WTC11 (cell line): Measurements from ENCODE around the gene UBE2V1. TPM values are rescaled to one million over a fixed set of nuclear protein-coding genes. Genes with fewer than 3 reads are reported as not detected.
"Not testable (repeated sequence)": the region's sequence is repeated elsewhere in the genome, so short reads cannot be mapped to it uniquely, and the experiment has no call there.

ENCODE experiments used
- ATAC-seq: fragments of 200-7000 bp; cut with Tn5 transposase; 2 replicates; pipeline ENCODE4 v1.10.0; 2021; ENCODE audit warnings: mild to moderate bottlenecking, moderate library complexity
- CTCF ChIA-PET: fragments of 300-600 bp; sonication (Branson Sonifier 250); formaldehyde crosslinking; loops from one replicate; lab custom pipeline; 2021; ENCODE audit warnings: antibody characterized with exemption; lab: Charles Lee
- POLR2A ChIA-PET: fragments of 350-600 bp; sonication (Branson Sonifier 250); formaldehyde crosslinking; loops from one replicate; lab custom pipeline; 2021; ENCODE audit warnings: antibody characterized with exemption; lab: Charles Lee
- DNase-seq: peaks from one replicate; pipeline ENCODE4 v3.0.0; 2021; ENCODE audit warnings: low spot score
- H3K27ac Mint-ChIP-seq: 2 replicates; pipeline ENCODE4 v1.8.0; 2021; ENCODE audit warnings: mixed read lengths
- H3K27me3 Mint-ChIP-seq: 2 replicates; pipeline ENCODE4 v1.8.0; 2021; ENCODE audit warnings: low read depth, mild to moderate bottlenecking, moderate library complexity, mixed read lengths
- H3K36me3 Mint-ChIP-seq: 2 replicates; pipeline ENCODE4 v1.8.0; 2021; ENCODE audit warnings: mixed read lengths
- H3K4me1 Mint-ChIP-seq: 2 replicates; pipeline ENCODE4 v1.8.0; 2022; ENCODE audit warnings: mixed read lengths
- H3K4me3 Mint-ChIP-seq: 2 replicates; pipeline ENCODE4 v1.8.0; 2021; ENCODE audit warnings: mild to moderate bottlenecking, moderate library complexity, mixed read lengths
- H3K9me3 Mint-ChIP-seq: 2 replicates; pipeline ENCODE4 v1.8.0; 2021; ENCODE audit warnings: mixed read lengths
- ATF1 ChIP-seq: sonication (generic); formaldehyde crosslinking; IDR thresholded peaks from 2 replicates; pipeline ENCODE4 v1.8.1; 2023; ENCODE audit warnings: mild to moderate bottlenecking, moderate library complexity, missing genetic modification reagents
- CREM ChIP-seq: sonication (generic); formaldehyde crosslinking; IDR thresholded peaks from 2 replicates; pipeline ENCODE4 v1.8.1; 2022; ENCODE audit warnings: mild to moderate bottlenecking, missing genetic modification reagents, moderate library complexity
- EMX1 ChIP-seq: fragments of 250-450 bp; sonication (Bioruptor Pico); IDR thresholded peaks from 2 replicates; pipeline ENCODE4 v1.8.0; 2021; ENCODE audit warnings: mild to moderate bottlenecking
- ESRRA ChIP-seq: sonication (generic); formaldehyde crosslinking; IDR thresholded peaks from 2 replicates; pipeline ENCODE4 v1.8.1; 2022; ENCODE audit warnings: mild to moderate bottlenecking, missing genetic modification reagents, borderline replicate concordance
- FOXP1 ChIP-seq: sonication (generic); formaldehyde crosslinking; IDR thresholded peaks from 2 replicates; pipeline ENCODE4 v1.8.0; 2022; ENCODE audit warnings: missing genetic modification reagents, mild to moderate bottlenecking, moderate library complexity, borderline replicate concordance
- GABPB1 ChIP-seq: sonication (generic); formaldehyde crosslinking; IDR thresholded peaks from 2 replicates; pipeline ENCODE4 v1.8.1; 2023; ENCODE audit warnings: mild to moderate bottlenecking, missing genetic modification reagents
- IRF2 ChIP-seq: sonication (generic); formaldehyde crosslinking; IDR thresholded peaks from 2 replicates; pipeline ENCODE4 v1.8.0; 2022; ENCODE audit warnings: low read depth, missing genetic modification reagents, borderline replicate concordance
- MLX ChIP-seq: sonication (generic); formaldehyde crosslinking; IDR thresholded peaks from 2 replicates; pipeline ENCODE4 v1.8.1; 2023; ENCODE audit warnings: mild to moderate bottlenecking, missing genetic modification reagents, moderate library complexity
- NFATC4 ChIP-seq: fragments of 250-450 bp; sonication (Bioruptor Pico); IDR thresholded peaks from 2 replicates; pipeline ENCODE4 v1.9.0; 2021; ENCODE audit warnings: mild to moderate bottlenecking
- NFYB ChIP-seq: sonication (generic); formaldehyde crosslinking; conservative IDR thresholded peaks from 2 replicates; pipeline ENCODE4 v1.8.0; 2022; ENCODE audit warnings: low read depth, missing genetic modification reagents
- RELA ChIP-seq: sonication (generic); formaldehyde crosslinking; IDR thresholded peaks from 2 replicates; pipeline ENCODE4 v1.8.1; 2022; ENCODE audit warnings: missing genetic modification reagents, mild to moderate bottlenecking, borderline replicate concordance
- RORB ChIP-seq: fragments of 250-450 bp; sonication (Bioruptor Pico); IDR thresholded peaks from 2 replicates; pipeline ENCODE4 v1.9.0; 2021; ENCODE audit warnings: mild to moderate bottlenecking
- SMAD3 ChIP-seq: sonication (generic); formaldehyde crosslinking; IDR thresholded peaks from 2 replicates; pipeline ENCODE4 v1.8.0; 2022; ENCODE audit warnings: missing genetic modification reagents, mild to moderate bottlenecking, borderline replicate concordance
- SOX15 ChIP-seq: fragments of 250-450 bp; sonication (Bioruptor Pico); IDR thresholded peaks from 2 replicates; pipeline ENCODE4 v1.9.0; 2021; ENCODE audit warnings: mild to moderate bottlenecking
- TP53 ChIP-seq: sonication (generic); formaldehyde crosslinking; IDR thresholded peaks from 2 replicates; pipeline ENCODE4 v1.8.1; 2023; ENCODE audit warnings: mild to moderate bottlenecking, missing genetic modification reagents
- ZBTB21 ChIP-seq: sonication (generic); formaldehyde crosslinking; IDR thresholded peaks from 2 replicates; pipeline ENCODE4 v1.8.1; 2023; ENCODE audit warnings: mild to moderate bottlenecking, missing genetic modification reagents, borderline replicate concordance
- ZNF121 ChIP-seq: sonication (generic); formaldehyde crosslinking; IDR thresholded peaks from 2 replicates; pipeline ENCODE4 v1.8.0; 2023; ENCODE audit warnings: missing genetic modification reagents
- ZNF263 ChIP-seq: sonication (generic); formaldehyde crosslinking; IDR thresholded peaks from 2 replicates; pipeline ENCODE4 v1.8.1; 2022; ENCODE audit warnings: low read depth, mild to moderate bottlenecking, moderate library complexity, missing genetic modification reagents
- total RNA-seq: library from RNA; stranded (reverse); gene quantifications from 3 replicates; pipeline ENCODE4 v1.2.3, GENCODE V29; 2021
- TF ChIP-seq, protein P1 (sequence below): fragments of 250-450 bp; sonication (Bioruptor Pico); conservative IDR thresholded peaks from 2 replicates; pipeline ENCODE4 v1.9.0; 2021; ENCODE audit warnings: mild to moderate bottlenecking
- TF ChIP-seq, protein P2 (sequence below): fragments of 200-600 bp; IDR thresholded peaks from 2 replicates; pipeline ENCODE4 v1.8.0; 2022; ENCODE audit warnings: antibody characterized with exemption
- TF ChIP-seq, protein P3 (sequence below): sonication (generic); formaldehyde crosslinking; IDR thresholded peaks from 2 replicates; pipeline ENCODE4 v1.8.0; 2023; ENCODE audit warnings: missing genetic modification reagents, mild to moderate bottlenecking, borderline replicate concordance

The UBE2V1 gene
- total RNA-seq, 1 experiment from 2014 or later: 144 TPM

DNA sequence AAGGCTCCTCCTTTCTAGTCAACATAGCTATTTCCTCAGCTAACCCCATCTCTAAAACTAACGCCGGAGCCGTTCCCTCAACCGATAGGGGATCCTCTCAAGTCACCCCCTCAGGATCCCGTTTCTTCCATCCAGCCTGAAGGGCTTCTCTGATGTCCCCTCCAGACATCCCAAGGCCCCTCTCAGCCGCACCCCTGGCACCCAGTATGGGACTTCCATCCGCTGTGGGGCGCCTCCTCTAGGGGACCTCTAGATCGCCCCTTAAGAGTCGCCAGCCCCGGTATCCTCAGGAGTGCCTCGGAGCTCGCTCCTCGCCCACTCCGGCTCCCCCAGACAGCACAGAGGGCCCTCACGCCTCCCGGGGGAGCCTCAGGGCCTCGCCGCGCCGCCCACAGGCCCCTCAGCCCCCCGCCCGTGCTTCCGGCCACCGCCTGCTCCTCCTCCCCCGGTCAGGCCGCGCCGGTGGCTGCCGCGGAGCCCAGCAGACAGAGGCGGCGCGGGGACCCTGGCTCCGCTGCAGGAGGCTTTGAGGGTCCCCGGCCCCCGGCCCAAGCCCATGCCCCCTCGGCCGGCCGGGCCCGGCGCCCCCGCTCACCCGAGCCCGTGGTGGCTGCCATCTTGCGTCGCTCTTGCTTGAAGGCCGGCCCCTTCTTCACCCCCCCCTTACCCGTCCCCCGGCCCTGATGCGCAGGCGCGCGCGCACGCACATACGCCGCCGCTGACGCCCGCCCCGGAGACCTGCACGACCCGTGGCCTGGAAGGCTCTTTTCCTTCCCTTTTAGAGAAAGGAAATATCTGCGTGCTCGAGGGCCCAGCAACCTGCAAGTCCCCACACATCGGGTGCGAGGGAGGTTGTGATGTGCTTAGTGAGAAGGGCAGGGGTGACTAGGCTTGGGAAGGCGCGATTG, at the start of gene UBE2V1 (continued):
- no peak for TF ChIP-seq MLX (CRISPR knock-in tag)

GRCh38 chr20:50161494-50161893, 48.5 kb upstream of the UBE2V1 start:
- not testable (repeated sequence) for ATAC-seq

DNA sequence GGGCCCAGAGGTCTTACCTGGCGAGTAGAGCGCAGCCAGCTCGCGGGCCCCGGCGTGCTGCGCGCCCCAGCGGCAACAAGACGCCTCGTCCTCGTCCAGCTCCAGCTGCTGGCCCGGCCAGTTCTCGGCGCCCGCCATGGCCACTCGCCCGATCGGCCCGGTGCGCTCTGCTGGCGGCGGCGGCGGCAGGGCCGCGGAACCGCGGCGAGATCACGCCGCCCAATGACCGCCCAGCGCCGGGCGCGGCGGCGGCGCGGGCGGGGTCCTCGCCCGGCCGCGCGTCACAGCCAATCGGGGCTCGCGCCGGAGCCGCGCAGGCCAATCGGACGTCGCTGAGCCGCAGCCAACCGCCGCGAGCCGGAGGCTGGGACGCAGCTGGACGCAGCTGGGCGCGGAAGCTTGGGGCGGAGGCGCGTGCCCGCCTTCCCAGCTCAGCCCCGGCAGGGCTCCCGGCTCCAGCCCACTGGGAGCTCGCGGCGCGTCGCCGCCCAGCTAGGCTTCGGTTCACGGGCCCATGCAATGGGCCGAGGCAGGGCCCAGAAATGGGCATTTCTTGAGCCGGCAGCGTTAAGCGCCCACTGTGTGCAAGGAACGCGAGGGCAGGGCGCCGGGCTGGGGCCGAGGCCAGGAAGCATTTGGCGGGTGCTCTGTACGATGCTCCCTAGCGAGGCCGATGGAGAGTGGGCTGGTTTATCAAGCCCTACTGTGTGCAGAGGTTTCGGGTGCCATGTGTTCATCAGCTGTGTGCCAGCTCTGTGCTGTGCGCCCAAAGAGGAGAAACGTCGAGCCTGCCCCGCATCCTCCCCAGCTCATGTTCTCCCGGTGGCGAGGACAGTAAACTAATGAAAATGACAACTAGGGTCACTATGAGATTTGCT, 40.8 kb upstream of the UBE2V1 start, which contains the start of gene PEDS1:
Gene PEDS1 (minus strand): TSS at position 224 of the 878 bp plus-strand sequence. CDS start 86 bp downstream, at position 138.
- DNase-seq (peak; percentile 88), ATAC-seq (peak; percentile 91)
- H3K4me1 Mint-ChIP-seq: peaks cover 41% of the 10 kb centered on the region
- POLR2A ChIA-PET: interaction anchor here (0.6 to 2.9 kb wide), 9 partner anchors 10 to 175 kb away, joined by 3 to 15 read pairs (median 4); no protein-coding TSS in a partner anchor
- H3K36me3 Mint-ChIP-seq: 0 out of 2 replicates have a peak, but pooled peaks cover 7% of the 10 kb centered on the region
- peak within 1 kb of the TSS; percentile 89 for H3K27ac Mint-ChIP-seq
- CTCF ChIA-PET: interaction anchor here (0.5 to 3.8 kb wide), 23 partner anchors 10 to 637 kb away, joined by 3 to 89 read pairs (median 9); no protein-coding TSS in a partner anchor
- H3K4me3 Mint-ChIP-seq: peak within 1 kb of the TSS; percentile 83
- H3K27me3 Mint-ChIP-seq: peaks cover 15% of the 10 kb centered on the region
- no peaks in the 10 kb centered on the region for H3K9me3 Mint-ChIP-seq
- TF ChIP-seq SOX15 (CRISPR knock-in tag): no peak
- TF ChIP-seq CREM (CRISPR knock-in tag): peak; percentile 70; the same call in 1 of the 2 replicates
- no peak for TF ChIP-seq EMX1
- TF ChIP-seq ATF1 (CRISPR knock-in tag): no peak
- TF ChIP-seq ESRRA (CRISPR knock-in tag): peak; percentile 88; the same call in 1 of the 2 replicates
- TF ChIP-seq SMAD3 (CRISPR knock-in tag): 0 out of 2 replicates have a peak, but pooled peaks have one; percentile 7
- peak; percentile 79 for TF ChIP-seq GABPB1
- TF ChIP-seq NFATC4 (CRISPR knock-in tag): no peak
- TF ChIP-seq RELA (CRISPR knock-in tag): peak; percentile 86
- peak; percentile 63; the same call in 1 of the 2 replicates for TF ChIP-seq ZNF263 (CRISPR knock-in tag)
- peak; percentile 94 for TF ChIP-seq FOXP1 (CRISPR knock-in tag)
- TF ChIP-seq, protein P1, sequence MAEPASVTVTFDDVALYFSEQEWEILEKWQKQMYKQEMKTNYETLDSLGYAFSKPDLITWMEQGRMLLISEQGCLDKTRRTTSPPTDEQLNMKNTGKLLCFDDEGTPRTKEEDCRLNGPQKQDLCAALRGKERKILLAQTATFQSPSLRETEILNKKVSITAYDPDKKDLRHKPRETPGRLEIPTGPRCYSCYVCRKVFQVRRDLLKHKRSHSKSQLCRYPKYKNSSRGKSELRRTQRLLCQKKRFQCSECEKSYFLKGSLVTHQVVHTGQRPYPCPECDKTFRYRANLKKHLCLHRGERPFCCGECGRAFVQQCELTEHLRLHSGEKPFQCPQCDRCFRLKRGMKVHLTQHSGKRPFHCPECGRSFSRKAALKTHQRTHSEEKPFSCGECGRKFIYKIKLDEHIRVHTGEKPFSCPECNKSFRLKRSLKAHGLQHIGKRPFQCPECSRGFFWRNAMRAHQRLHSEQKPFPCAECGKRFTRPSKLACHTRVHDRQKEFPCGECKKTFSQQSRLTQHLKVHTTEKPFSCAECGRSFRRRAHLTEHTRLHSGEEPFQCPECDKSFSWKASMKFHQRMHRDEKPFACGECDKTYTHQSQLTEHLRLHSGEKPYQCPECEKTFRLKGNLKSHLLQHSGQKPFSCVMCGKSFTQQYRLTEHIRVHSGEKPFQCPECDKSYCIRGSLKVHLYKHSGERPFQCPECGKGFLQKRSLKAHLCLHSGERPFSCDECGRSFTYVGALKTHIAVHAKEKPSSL (CRISPR knock-in tag): no peak
- TF ChIP-seq TP53: peak; percentile 76
- no peak for TF ChIP-seq ZNF121 (CRISPR knock-in tag)
- TF ChIP-seq RORB (CRISPR knock-in tag): no peak
- peak; percentile 68; the same call in 1 of the 2 replicates for TF ChIP-seq ZBTB21 (CRISPR knock-in tag)
- TF ChIP-seq IRF2 (CRISPR knock-in tag): no peak
- TF ChIP-seq, protein P2, sequence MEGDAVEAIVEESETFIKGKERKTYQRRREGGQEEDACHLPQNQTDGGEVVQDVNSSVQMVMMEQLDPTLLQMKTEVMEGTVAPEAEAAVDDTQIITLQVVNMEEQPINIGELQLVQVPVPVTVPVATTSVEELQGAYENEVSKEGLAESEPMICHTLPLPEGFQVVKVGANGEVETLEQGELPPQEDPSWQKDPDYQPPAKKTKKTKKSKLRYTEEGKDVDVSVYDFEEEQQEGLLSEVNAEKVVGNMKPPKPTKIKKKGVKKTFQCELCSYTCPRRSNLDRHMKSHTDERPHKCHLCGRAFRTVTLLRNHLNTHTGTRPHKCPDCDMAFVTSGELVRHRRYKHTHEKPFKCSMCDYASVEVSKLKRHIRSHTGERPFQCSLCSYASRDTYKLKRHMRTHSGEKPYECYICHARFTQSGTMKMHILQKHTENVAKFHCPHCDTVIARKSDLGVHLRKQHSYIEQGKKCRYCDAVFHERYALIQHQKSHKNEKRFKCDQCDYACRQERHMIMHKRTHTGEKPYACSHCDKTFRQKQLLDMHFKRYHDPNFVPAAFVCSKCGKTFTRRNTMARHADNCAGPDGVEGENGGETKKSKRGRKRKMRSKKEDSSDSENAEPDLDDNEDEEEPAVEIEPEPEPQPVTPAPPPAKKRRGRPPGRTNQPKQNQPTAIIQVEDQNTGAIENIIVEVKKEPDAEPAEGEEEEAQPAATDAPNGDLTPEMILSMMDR: no peak
- TF ChIP-seq, protein P3, sequence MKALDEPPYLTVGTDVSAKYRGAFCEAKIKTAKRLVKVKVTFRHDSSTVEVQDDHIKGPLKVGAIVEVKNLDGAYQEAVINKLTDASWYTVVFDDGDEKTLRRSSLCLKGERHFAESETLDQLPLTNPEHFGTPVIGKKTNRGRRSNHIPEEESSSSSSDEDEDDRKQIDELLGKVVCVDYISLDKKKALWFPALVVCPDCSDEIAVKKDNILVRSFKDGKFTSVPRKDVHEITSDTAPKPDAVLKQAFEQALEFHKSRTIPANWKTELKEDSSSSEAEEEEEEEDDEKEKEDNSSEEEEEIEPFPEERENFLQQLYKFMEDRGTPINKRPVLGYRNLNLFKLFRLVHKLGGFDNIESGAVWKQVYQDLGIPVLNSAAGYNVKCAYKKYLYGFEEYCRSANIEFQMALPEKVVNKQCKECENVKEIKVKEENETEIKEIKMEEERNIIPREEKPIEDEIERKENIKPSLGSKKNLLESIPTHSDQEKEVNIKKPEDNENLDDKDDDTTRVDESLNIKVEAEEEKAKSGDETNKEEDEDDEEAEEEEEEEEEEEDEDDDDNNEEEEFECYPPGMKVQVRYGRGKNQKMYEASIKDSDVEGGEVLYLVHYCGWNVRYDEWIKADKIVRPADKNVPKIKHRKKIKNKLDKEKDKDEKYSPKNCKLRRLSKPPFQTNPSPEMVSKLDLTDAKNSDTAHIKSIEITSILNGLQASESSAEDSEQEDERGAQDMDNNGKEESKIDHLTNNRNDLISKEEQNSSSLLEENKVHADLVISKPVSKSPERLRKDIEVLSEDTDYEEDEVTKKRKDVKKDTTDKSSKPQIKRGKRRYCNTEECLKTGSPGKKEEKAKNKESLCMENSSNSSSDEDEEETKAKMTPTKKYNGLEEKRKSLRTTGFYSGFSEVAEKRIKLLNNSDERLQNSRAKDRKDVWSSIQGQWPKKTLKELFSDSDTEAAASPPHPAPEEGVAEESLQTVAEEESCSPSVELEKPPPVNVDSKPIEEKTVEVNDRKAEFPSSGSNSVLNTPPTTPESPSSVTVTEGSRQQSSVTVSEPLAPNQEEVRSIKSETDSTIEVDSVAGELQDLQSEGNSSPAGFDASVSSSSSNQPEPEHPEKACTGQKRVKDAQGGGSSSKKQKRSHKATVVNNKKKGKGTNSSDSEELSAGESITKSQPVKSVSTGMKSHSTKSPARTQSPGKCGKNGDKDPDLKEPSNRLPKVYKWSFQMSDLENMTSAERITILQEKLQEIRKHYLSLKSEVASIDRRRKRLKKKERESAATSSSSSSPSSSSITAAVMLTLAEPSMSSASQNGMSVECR (CRISPR knock-in tag): peak; percentile 68
- peak; percentile 81 for TF ChIP-seq NFYB

More at GRCh38 chr20:50161494-50161893, 48.5 kb upstream of the UBE2V1 start:
- DNase-seq, POLR2A ChIA-PET, H3K4me3 Mint-ChIP-seq, H3K27me3 Mint-ChIP-seq, H3K36me3 Mint-ChIP-seq, H3K9me3 Mint-ChIP-seq: not testable (repeated sequence)
- CTCF ChIA-PET: interaction anchor here (1.8 kb wide), 1 partner anchor 8 kb away, joined by 6 read pairs; no protein-coding TSS in a partner anchor
- Mint-ChIP-seq H3K27ac (peak overlapping the region; percentile 68; the same call in 1 of the 2 replicates), H3K4me1 (peaks cover 20% of the 10 kb centered on the region)
